ENCODE data around the gene PXDN. TPM values are rescaled to one million over a fixed set of nuclear protein-coding genes. Genes with fewer than 3 reads are reported as not detected.
"Not testable (repeated sequence)": the region's sequence is repeated elsewhere in the genome, so short reads cannot be mapped to it uniquely, and the experiment has no call there.

Gene PXDN
- total and polyA plus RNA-seq, 11 donors = 5.9 to 83.7 (median 28.2) TPM

DNA sequence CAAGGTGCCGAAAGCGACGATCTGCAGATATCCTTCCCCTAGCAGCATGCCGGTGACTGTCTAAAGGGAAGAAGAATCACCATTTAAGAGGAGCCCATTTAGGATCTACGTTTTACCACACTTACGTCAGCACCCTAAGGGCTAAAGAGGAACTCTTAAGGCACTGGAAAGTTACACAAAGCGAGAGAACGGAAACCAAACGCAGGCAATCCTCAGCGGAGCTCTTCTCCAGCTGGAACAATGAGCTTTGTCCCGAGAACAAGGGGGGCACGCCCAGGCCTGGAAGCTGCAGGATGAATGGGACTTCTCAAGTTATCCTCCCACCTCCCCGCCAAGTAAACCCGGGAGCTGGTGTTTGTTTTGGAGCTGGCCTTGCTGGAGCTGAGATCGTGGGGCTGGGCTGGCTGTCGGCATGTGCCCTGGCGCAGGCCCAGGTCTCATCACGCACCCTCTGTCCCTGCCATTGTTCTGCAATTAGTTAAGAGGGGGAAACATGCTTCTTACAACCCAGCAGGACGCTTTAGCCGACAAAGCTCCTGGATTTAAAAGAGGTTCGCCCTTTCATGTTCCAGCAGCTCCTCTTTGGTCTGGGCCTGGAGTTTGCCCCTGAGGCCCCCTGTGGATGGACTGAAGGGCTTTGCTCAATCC, 36.4 kb downstream of the PXDN start:
- no peaks in the 10 kb centered on the region for H3K9me3 ChIP-seq
- ATAC-seq (peak; percentile 72 to 94 (median 88)), DNase-seq (peak; percentile 85 to 90 (median 86))
- TF ChIP-seq, protein P1, sequence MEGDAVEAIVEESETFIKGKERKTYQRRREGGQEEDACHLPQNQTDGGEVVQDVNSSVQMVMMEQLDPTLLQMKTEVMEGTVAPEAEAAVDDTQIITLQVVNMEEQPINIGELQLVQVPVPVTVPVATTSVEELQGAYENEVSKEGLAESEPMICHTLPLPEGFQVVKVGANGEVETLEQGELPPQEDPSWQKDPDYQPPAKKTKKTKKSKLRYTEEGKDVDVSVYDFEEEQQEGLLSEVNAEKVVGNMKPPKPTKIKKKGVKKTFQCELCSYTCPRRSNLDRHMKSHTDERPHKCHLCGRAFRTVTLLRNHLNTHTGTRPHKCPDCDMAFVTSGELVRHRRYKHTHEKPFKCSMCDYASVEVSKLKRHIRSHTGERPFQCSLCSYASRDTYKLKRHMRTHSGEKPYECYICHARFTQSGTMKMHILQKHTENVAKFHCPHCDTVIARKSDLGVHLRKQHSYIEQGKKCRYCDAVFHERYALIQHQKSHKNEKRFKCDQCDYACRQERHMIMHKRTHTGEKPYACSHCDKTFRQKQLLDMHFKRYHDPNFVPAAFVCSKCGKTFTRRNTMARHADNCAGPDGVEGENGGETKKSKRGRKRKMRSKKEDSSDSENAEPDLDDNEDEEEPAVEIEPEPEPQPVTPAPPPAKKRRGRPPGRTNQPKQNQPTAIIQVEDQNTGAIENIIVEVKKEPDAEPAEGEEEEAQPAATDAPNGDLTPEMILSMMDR (IDR thresholded peaks at IDR 0.05) = no peak
- peak in 1 of 2 donors; percentile 8 for TF ChIP-seq POLR2A (IDR thresholded peaks at IDR 0.05)
- intact Hi-C loops (cut with DNase I) = loop anchor here in 6 of 10 donors (2.0 to 5.0 kb wide), 3 partner anchors 34 to 39 kb away; partner anchors contain the start of gene PXDN (in 4 of the 6)
- H3K4me3 ChIP-seq = peak overlapping the region in 6 of 12 donors; percentile 3 to 28 (median 10)
- WGBS, 4 donors = 21 to 28% (median 26%) methylated on average over 19 to 21 of the region's 21 CpGs
- no peaks in the 10 kb centered on the region for H3K36me3 ChIP-seq
- H3K4me1 ChIP-seq = peaks cover 0 to 52% (median 33%) of the 10 kb centered on the region in 12 donors
- H3K27ac ChIP-seq = peak overlapping the region; percentile 54 to 88 (median 79)
- H3K27me3 ChIP-seq = no peaks in the 10 kb centered on the region

DNA sequence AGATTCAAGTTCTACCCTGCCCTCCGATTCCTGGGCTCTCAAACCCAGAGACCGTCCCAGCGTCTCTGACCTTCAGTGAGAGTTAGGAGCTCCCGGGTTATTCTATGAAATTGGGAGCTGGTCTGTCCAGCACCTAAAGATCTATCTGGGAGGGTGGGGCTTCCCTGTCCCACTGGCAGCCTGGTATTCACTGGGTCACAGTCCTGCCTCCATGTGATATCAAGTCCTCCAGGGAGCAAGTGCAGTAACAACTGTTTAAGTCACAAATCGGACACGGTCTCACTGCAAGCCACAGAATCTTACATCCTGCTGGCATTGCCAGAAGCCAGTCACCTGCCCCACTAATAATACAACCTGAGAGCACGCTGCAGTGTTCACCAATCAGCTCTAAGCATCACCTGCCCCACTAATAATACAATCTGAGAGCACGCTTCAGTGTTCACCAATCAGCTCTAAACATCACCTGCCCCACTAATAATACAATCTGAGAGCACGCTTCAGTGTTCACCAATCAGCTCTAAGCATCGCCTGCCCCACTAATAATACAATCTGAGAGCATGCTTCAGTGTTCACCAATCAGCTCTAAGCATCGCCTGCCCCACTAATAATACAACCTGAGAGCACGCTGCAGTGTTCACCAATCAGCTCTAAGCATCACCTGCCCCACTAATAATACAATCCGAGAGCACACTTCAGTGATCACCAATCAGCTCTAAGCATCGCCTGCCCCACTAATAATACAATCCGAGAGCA, 38.0 kb downstream of the PXDN start:
- not testable (repeated sequence) for H3K9me3 ChIP-seq, H3K27ac ChIP-seq, H3K36me3 ChIP-seq, ATAC-seq, H3K27me3 ChIP-seq, H3K4me3 ChIP-seq, DNase-seq
- intact Hi-C loops (cut with DNase I) = loop anchor here in 4 of 10 donors (5.0 kb wide), 1 partner anchor 36 kb away; the partner anchor contains the start of gene PXDN (in 4 of the 4)
- H3K4me1 ChIP-seq = peaks cover 0 to 42% (median 29%) of the 10 kb centered on the region in 12 donors
- 79 to 83% (median 80%) methylated on average over 11 to 15 of the region's 15 CpGs for WGBS, 4 donors

DNA sequence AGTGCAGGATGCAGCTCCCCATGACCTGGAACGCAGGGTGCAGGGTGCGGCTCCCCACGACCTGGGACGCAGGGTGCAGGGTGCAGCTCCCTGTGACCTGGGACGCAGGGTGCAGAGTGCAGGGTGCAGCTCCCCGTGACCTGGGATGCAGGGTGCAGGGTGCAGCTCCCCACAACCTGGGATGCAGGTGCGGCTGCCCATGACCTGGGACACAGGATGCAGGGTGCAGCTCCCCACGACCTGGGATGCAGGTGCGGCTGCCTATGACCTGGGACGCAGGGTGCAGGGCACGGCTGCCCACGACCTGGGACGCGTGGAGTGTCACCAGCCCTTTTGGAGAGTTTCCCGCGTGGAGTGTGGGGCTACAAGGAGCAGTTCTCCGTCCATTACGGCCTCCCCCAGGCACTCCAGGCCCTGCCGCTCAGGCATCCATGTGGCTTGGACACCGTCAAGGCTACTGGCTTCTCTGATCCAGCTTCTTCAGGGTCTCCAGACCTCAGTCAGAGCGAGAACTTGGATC, 38.7 kb downstream of the PXDN start:
- DNase-seq (no peak), ATAC-seq (no peak)
- no peaks in the 10 kb centered on the region for H3K9me3 ChIP-seq
- intact Hi-C loops (cut with DNase I) = loop anchor here in 4 of 10 donors (5.0 kb wide), 1 partner anchor 37 kb away; the partner anchor contains the start of gene PXDN (in 4 of the 4)
- no peak overlapping the region for H3K4me3 ChIP-seq
- no peaks in the 10 kb centered on the region for H3K36me3 ChIP-seq
- no peak overlapping the region for H3K27ac ChIP-seq
- TF ChIP-seq, protein P1 (IDR thresholded peaks at IDR 0.05) = no peak
- no peak for TF ChIP-seq POLR2A (IDR thresholded peaks at IDR 0.05)
- H3K27me3 ChIP-seq = no peaks in the 10 kb centered on the region
- H3K4me1 ChIP-seq = peaks cover 0 to 42% (median 29%) of the 10 kb centered on the region in 12 donors
- 87 to 94% (median 91%) methylated on average over 4 to 21 of the region's 21 CpGs for WGBS, 4 donors

DNA sequence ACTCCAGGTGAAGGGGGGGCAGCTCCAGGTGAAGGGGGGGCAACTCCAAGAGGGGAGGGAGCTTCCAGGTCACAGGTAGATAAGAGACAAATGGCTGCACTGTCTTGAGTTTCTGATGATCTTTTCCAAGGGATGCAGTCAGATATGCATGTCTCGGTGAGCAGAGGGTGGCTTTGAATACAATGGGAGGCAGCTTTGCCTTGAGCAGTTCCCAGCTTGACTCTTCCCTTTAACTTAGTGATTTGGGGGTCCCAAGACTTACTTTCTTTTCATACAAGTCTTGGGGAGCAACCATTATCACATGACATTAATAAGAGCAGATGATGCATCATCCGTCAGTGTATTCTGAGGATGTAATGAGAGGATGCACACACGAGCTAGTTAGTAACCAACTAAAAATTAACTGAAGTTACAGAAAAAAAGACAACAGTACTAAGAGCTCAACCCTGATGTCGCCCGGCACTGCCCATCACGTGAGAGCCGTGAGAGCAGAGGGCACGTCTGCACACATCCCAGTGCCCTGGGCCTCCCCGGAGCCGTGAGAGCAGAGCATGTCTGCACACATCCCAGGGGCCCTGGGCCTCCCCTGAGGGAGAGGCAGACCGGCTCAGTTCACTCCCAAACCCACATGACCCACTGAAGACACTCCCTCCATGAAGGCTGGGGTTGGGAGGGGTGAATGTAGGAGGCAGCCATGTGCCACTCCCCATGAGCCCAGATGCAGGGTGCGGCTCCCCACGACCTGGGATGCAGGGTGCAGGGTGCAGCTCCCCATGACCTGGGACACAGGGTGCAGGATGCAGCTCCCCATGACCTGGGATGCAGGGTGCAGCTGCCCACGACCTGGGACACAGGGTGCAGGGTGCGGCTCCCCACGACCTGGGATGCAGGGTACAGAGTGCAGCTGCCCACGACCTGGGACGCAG, 39.4 kb downstream of the PXDN start:
- ATAC-seq = no peak
- 50 to 69% (median 66%) methylated on average over 14 to 18 of the region's 18 CpGs for WGBS, 4 donors

More for the DNA sequence above, 39.4 kb downstream of the PXDN start:
- Histone ChIP-seq H3K27me3 (no peaks in the 10 kb centered on the region), H3K4me3 (no peak overlapping the region), H3K9me3 (no peaks in the 10 kb centered on the region), H3K27ac (no peak overlapping the region), H3K36me3 (no peaks in the 10 kb centered on the region), H3K4me1 (peaks cover 0 to 39% (median 27%) of the 10 kb centered on the region in 12 donors)
- no peak for TF ChIP-seq POLR2A (IDR thresholded peaks at IDR 0.05)
- TF ChIP-seq, protein P1 (IDR thresholded peaks at IDR 0.05) = no peak
- intact Hi-C loops (cut with DNase I) = loop anchor here in 4 of 10 donors (5.0 kb wide), 1 partner anchor 37 kb away; the partner anchor contains the start of gene PXDN (in 4 of the 4)
- no peak for DNase-seq

Data from heart left ventricle (tissue), 16 donors.